OCI-LY7 (cell line): Measurements from ENCODE around the gene CERS4. TPM values are rescaled to one million over a fixed set of nuclear protein-coding genes. Genes with fewer than 3 reads are reported as not detected.

Source experiments
- BruUV-seq: library from RNA; stranded (reverse); fragments of 400-500 nt; replicated peaks from 2 replicates; lab custom pipeline; 2021; lab: Mats Ljungman, UMichigan
- CTCF ChIA-PET: fragments of 300-600 bp; sonication (Branson Sonifier 250); formaldehyde crosslinking; loops from one replicate; lab custom pipeline; 2022; ENCODE audit warnings: antibody characterized with exemption; ENCODE audit not compliant: unreplicated experiment; lab: Charles Lee
- POLR2A ChIA-PET: fragments of 300-600 bp; sonication (Branson Sonifier 250); formaldehyde crosslinking; loops from one replicate; lab custom pipeline; 2022; ENCODE audit warnings: antibody characterized with exemption; lab: Charles Lee
- DNase-seq: peaks from one replicate; pipeline ENCODE4 v3.0.0-alpha.2; 2015; ENCODE audit warnings: low spot score
- H2AFZ ChIP-seq: fragments of 200-600 bp; sonication (generic), shearing (Covaris generic); 2 replicates; pipeline ENCODE4 v1.6.1; 2014; ENCODE audit warnings: mild to moderate bottlenecking, antibody characterized with exemption, low read length, moderate library complexity
- H3K27ac ChIP-seq: fragments of 200-600 bp; sonication (generic); 2 replicates; pipeline ENCODE4 v1.5.1; 2014; ENCODE audit warnings: mixed run types, low read depth, mild to moderate bottlenecking, moderate library complexity, low read length, inconsistent platforms; ENCODE audit not compliant: poor library complexity, severe bottlenecking
- H3K36me3 ChIP-seq: fragments of 200-600 bp; sonication (generic); 2 replicates; pipeline ENCODE4 v1.6.1; 2014; ENCODE audit warnings: mild to moderate bottlenecking, antibody characterized with exemption, low read length, moderate library complexity, mixed read lengths; ENCODE audit not compliant: insufficient read depth
- H3K4me1 ChIP-seq: fragments of 200-600 bp; sonication (generic); 2 replicates; pipeline ENCODE4 v1.5.1; 2014; ENCODE audit warnings: mild to moderate bottlenecking, low read length; ENCODE audit not compliant: insufficient read depth, poor library complexity, severe bottlenecking
- H3K4me2 ChIP-seq: fragments of 200-600 bp; sonication (generic); 2 replicates; pipeline ENCODE4 v1.6.1; 2014; ENCODE audit warnings: mild to moderate bottlenecking, low read length
- H3K4me3 ChIP-seq: fragments of 200-600 bp; sonication (generic); 2 replicates; pipeline ENCODE4 v1.5.1; 2014; ENCODE audit warnings: mild to moderate bottlenecking, low read depth, low read length; ENCODE audit not compliant: poor library complexity, severe bottlenecking
- H3K79me2 ChIP-seq: fragments of 200-600 bp; sonication (generic); 2 replicates; pipeline ENCODE4 v1.6.1; 2016; ENCODE audit warnings: low read depth, mild to moderate bottlenecking, low read length, moderate library complexity, mixed read lengths; ENCODE audit not compliant: insufficient read depth
- H3K9me2 ChIP-seq: fragments of 200-600 bp; sonication (generic); 2 replicates; pipeline ENCODE4 v1.6.1; 2016; ENCODE audit warnings: mild to moderate bottlenecking, low read length, mixed read lengths; ENCODE audit not compliant: insufficient read depth
- H3K9me3 ChIP-seq: fragments of 200-600 bp; sonication (generic); 2 replicates; pipeline ENCODE4 v1.6.1; 2014; ENCODE audit warnings: mild to moderate bottlenecking, mixed run types, low read length, mixed read lengths
- H4K20me1 ChIP-seq: fragments of 200-600 bp; sonication (generic); 2 replicates; pipeline ENCODE4 v1.6.1; 2014; ENCODE audit warnings: mild to moderate bottlenecking, antibody characterized with exemption, low read length, moderate library complexity, mixed read lengths; ENCODE audit not compliant: insufficient read depth
- EZH2phosphoT487 ChIP-seq: fragments of 200-600 bp; sonication (generic); IDR thresholded peaks from 2 replicates; pipeline ENCODE4 v1.6.1; 2018; ENCODE audit warnings: low read depth, borderline replicate concordance, mild to moderate bottlenecking, mixed run types, antibody characterized with exemption, low read length, moderate library complexity, mixed read lengths
- intact Hi-C: fragments of 100-400 bp; cut with micrococcal nuclease; formaldehyde crosslinking; loops from one replicate; pipeline ENCODE4 v1.10.0; 2022; ENCODE audit not compliant: unreplicated experiment
- total RNA-seq, 2 experiments: library from RNA; depleted of rRNA in 1 of 2; stranded (reverse); fragments of >200 nt in 1 of 2; shearing (Covaris generic) in 1 of 2; gene quantifications; 2 replicates each; pipeline ENCODE4 v1.2.3, GENCODE V29; 2014 to 2022
- TF ChIP-seq, protein P1 (sequence below): fragments of 200-600 bp; sonication (generic); conservative IDR thresholded peaks from 2 replicates; pipeline ENCODE4 v1.5.1; 2014; ENCODE audit warnings: mild to moderate bottlenecking, antibody characterized with exemption, low read length, moderate library complexity, mixed read lengths

The CERS4 gene
- total RNA-seq, 2 experiments from 2014 or later, result 36.8 to 54.9 TPM

- peaks cover 8% of the 10 kb centered on the region; the same call in 1 of the 2 replicates for H3K9me3 ChIP-seq
These were observed 27.9 kb downstream of the CERS4 start for GRCh38 chr19:8237026-8237425.

GRCh38 chr19:8238251-8238650 is 29.1 kb downstream of the CERS4 start:
- BruUV-seq, result no TSS peak
- intact Hi-C loops, result no loop called here
- no peak overlapping the region for H3K27ac ChIP-seq
- no peaks in the 10 kb centered on the region for H3K79me2 ChIP-seq
- H3K4me1 ChIP-seq, result peaks cover 14% of the 10 kb centered on the region
- H3K9me3 ChIP-seq, result peaks cover 9% of the 10 kb centered on the region; the same call in 1 of the 2 replicates
- no peaks in the 10 kb centered on the region for H4K20me1 ChIP-seq
- H3K4me3 ChIP-seq, result no peak overlapping the region
- no peak for DNase-seq
- no peaks in the 10 kb centered on the region for H3K9me2 ChIP-seq
- ChIA-PET POLR2A (no interaction called here), CTCF (no interaction called here)
- H2AFZ ChIP-seq, result no peak overlapping the region
- H3K36me3 ChIP-seq, result peaks cover 26% of the 10 kb centered on the region
- no peak overlapping the region for H3K4me2 ChIP-seq
- TF ChIP-seq, protein P1, sequence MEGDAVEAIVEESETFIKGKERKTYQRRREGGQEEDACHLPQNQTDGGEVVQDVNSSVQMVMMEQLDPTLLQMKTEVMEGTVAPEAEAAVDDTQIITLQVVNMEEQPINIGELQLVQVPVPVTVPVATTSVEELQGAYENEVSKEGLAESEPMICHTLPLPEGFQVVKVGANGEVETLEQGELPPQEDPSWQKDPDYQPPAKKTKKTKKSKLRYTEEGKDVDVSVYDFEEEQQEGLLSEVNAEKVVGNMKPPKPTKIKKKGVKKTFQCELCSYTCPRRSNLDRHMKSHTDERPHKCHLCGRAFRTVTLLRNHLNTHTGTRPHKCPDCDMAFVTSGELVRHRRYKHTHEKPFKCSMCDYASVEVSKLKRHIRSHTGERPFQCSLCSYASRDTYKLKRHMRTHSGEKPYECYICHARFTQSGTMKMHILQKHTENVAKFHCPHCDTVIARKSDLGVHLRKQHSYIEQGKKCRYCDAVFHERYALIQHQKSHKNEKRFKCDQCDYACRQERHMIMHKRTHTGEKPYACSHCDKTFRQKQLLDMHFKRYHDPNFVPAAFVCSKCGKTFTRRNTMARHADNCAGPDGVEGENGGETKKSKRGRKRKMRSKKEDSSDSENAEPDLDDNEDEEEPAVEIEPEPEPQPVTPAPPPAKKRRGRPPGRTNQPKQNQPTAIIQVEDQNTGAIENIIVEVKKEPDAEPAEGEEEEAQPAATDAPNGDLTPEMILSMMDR, result no peak
- no peak for TF ChIP-seq EZH2phosphoT487

More at GRCh38 chr19:8237026-8237425, 27.9 kb downstream of the CERS4 start:
- TF ChIP-seq, protein P1, result no peak
- TF ChIP-seq EZH2phosphoT487, result no peak
- no peak overlapping the region for H3K4me3 ChIP-seq
- ChIA-PET CTCF (no interaction called here), POLR2A (no interaction called here)
- no peak overlapping the region for H3K27ac ChIP-seq
- DNase-seq, result no peak
- H3K4me2 ChIP-seq, result no peak overlapping the region
- H4K20me1 ChIP-seq, result no peaks in the 10 kb centered on the region
- H2AFZ ChIP-seq, result no peak overlapping the region
- peaks cover 14% of the 10 kb centered on the region for H3K4me1 ChIP-seq
- peaks cover 14% of the 10 kb centered on the region for H3K36me3 ChIP-seq
- no TSS peak for BruUV-seq
- no peaks in the 10 kb centered on the region for H3K79me2 ChIP-seq
- intact Hi-C loops, result no loop called here
- no peaks in the 10 kb centered on the region for H3K9me2 ChIP-seq

- no peaks in the 10 kb centered on the region for H4K20me1 ChIP-seq
- no peaks in the 10 kb centered on the region for H3K79me2 ChIP-seq
- POLR2A ChIA-PET, result no interaction called here
- H3K36me3 ChIP-seq, result peaks cover 39% of the 10 kb centered on the region
- no peak overlapping the region for H3K4me3 ChIP-seq
- no peaks in the 10 kb centered on the region for H3K9me2 ChIP-seq
- no peak overlapping the region for H3K27ac ChIP-seq
- no TSS peak for BruUV-seq
- H2AFZ ChIP-seq, result no peak overlapping the region
- CTCF ChIA-PET, result no interaction called here
- no peak for DNase-seq
- TF ChIP-seq EZH2phosphoT487, result no peak
- TF ChIP-seq, protein P1, result no peak
- peak overlapping the region; percentile 28; the same call in 1 of the 2 replicates for H3K4me2 ChIP-seq
- H3K9me3 ChIP-seq, result peaks cover 12% of the 10 kb centered on the region; the same call in 1 of the 2 replicates
- intact Hi-C loops, result no loop called here
- peaks cover 14% of the 10 kb centered on the region for H3K4me1 ChIP-seq
These were observed 30.5 kb downstream of the CERS4 start for GRCh38 chr19:8239528-8240273.
